AG09309 (cell line): ENCODE data around the gene TBCE.

Experiments
- DNase-seq: peaks from one replicate; pipeline ENCODE4 v3.0.0-alpha.2; 2010; ENCODE audit warnings: low read depth
- H3K4me3 ChIP-seq: 2 replicates; pipeline ENCODE4 v1.5.1; 2011; ENCODE audit warnings: mild to moderate bottlenecking, low read depth, low read length, moderate library complexity; ENCODE audit not compliant: control insufficient read depth
- TF ChIP-seq, protein P1 (sequence below): IDR thresholded peaks from 2 replicates; pipeline ENCODE4 v1.5.1; 2011; ENCODE audit warnings: mild to moderate bottlenecking, low read depth, low read length, inconsistent platforms; ENCODE audit not compliant: insufficient read depth, control insufficient read depth; ENCODE audit errors: missing control alignments

Gene TBCE

DNA sequence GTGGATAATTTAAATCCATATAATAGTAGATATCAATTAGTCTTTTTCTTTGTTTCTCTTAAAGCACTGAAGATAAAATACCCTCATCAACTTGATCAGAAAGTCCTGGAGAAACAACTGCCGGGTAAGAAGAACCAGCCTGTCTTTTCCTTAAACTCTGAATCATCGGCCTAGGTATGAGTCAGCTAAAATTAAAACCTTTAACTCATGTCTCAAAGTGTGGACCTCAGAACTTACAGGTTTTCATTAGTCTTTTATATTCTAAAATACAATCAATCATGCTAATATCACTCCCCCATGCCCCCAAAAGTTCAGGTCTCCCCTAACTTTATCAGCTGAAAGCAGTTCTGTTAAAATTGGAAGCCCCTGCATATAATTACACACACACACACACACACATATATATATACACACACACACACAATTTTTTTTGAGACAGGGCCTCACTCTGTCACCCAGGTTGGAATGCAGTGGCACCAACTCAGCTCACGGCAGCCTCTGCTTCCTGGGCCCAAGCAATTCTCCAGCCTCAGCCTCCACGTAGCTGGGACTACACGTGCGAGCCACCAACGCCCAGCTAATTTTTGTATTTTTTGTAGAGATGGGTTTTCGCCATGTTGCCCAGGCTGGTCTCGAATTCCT is 75.7 kb downstream of the TBCE start:
- TF ChIP-seq, protein P1, sequence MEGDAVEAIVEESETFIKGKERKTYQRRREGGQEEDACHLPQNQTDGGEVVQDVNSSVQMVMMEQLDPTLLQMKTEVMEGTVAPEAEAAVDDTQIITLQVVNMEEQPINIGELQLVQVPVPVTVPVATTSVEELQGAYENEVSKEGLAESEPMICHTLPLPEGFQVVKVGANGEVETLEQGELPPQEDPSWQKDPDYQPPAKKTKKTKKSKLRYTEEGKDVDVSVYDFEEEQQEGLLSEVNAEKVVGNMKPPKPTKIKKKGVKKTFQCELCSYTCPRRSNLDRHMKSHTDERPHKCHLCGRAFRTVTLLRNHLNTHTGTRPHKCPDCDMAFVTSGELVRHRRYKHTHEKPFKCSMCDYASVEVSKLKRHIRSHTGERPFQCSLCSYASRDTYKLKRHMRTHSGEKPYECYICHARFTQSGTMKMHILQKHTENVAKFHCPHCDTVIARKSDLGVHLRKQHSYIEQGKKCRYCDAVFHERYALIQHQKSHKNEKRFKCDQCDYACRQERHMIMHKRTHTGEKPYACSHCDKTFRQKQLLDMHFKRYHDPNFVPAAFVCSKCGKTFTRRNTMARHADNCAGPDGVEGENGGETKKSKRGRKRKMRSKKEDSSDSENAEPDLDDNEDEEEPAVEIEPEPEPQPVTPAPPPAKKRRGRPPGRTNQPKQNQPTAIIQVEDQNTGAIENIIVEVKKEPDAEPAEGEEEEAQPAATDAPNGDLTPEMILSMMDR, result no peak
- no peak overlapping the region for H3K4me3 ChIP-seq
- peak; percentile 43 for DNase-seq

DNA sequence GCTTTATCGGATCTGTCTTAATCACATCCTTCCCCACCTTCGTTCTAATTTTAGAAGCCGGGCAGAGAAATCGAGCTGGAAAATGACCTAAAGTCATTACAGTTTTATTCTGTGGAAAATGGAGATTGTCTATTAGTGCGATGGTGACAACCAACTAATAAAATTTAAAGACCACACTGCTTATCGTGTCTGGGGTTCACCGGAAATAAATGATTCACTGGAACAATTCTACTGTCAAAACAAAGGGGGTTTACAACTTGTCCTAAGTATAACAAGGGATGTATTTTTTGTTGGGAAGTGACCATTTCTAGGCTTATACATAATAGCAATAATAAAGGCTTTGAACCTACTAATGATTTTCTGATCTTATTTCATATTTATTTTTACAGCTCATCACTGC is 81.4 kb downstream of the TBCE start:
- H3K4me3 ChIP-seq, result no peak overlapping the region
- TF ChIP-seq, protein P1, result no peak
- DNase-seq, result no peak

DNA sequence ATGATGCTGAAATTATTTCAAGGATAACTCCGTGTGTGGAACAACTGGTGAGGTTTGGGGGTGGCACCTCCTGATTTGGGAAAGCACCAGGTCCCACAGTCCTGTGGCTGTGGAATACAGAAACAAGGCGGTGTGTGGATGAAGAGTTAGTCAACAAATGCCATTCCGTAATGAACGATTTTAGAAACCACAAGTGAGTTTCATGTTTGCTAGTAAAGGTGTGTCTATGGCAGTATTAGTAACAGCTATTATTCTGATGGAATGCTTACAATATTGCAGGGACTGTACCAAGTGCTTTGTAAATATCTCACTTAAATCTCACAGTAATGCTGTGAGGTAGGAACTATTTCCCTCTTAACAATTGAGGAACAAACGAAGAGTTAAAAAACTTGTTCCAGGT is 83.2 kb downstream of the TBCE start:
- TF ChIP-seq, protein P1, result no peak

DNA sequence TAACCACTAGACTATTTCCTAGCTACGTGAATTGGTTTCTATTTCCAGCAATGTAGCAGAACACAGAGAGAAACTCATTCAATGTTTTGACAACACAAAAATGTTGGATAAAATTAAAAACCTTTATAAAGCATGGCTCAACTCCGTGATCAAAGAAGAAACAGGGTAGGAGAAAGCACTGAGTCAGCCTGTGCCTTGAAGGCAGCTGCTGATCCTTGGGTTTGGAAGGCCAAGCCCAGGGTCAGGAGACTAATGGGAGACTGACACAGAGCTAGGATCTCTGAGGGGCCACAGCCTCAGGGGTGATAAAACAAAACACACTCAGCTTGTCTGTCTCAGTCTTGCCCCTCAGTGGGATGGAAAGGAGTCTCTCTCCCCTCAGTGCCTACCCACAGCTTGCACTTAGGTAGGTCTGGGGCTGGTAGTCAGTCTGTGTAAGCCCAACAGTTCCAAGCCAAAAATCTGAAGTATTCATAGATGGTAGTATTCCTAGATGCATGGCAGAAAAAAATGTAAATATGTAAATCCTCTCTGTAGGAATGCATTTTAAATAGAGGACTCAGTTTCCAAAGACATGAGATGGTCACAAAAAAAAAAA is 83.8 kb downstream of the TBCE start:
- H3K4me3 ChIP-seq, result no peak overlapping the region
- TF ChIP-seq, protein P1, result no peak
- DNase-seq, result no peak

More for the DNA sequence above, 83.2 kb downstream of the TBCE start:
- no peak overlapping the region for H3K4me3 ChIP-seq
- no peak for DNase-seq

DNA sequence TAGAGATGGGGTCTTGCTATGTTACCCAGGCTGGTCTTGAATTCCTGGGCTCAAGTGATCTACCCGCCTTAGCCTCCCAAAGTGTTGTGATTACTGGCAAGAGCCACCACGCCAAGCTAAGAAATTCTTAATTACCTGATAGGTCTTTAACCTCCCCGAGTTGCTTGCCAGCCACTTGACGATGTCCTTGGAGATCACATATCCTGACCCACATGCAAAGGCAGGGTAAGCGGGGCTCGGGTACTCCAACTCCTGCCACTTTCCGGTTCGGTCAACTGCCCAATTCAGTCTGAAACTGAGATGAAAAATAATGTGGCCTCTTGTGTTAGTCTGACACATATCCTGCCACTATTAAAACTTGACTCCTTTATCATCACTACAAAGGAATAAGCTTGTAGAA is 86.8 kb downstream of the TBCE start:
- DNase-seq, result no peak
- TF ChIP-seq, protein P1, result no peak
- no peak overlapping the region for H3K4me3 ChIP-seq

DNA sequence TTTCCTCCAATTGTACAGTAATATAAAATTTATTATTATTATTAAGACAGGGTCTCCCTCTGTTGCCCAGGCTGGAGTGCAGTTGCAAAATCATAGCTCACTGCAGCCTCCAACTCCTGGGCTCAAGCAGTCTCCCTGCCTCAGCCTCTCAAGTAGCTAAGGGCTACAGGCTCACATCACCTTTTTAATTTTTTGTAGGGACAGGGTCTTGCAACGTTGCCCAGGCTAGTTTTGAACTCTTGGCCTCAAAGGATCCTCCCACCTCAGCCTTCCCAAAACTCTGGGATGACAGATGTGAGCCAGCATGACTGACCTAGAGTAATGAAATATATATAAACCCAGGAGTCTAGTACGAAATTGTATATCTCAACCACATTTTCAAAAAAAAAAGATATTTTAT is 87.9 kb downstream of the TBCE start:
- H3K4me3 ChIP-seq, result no peak overlapping the region

More for the DNA sequence above, 87.9 kb downstream of the TBCE start:
- TF ChIP-seq, protein P1, result no peak
- DNase-seq, result no peak
